ENCODE data around the gene C5orf46. TPM values are rescaled to one million over a fixed set of nuclear protein-coding genes. Genes with fewer than 3 reads are reported as not detected.

The C5orf46 gene
- total RNA-seq, 1 donor = not detected

GRCh38 chr5:147855774-147856069 lies 50.6 kb downstream of the C5orf46 start:
- Histone ChIP-seq H3K4me1 (ENCODE audit: insufficient read depth, low read length) (no peaks in the 10 kb centered on the region), H3K9me3 (ENCODE audit: low read depth, low read length) (no peaks in the 10 kb centered on the region), H3K27me3 (ENCODE audit: insufficient read depth, low read length) (no peaks in the 10 kb centered on the region), H3K4me3 (ENCODE audit: low read length) (no peak overlapping the region)

DNA sequence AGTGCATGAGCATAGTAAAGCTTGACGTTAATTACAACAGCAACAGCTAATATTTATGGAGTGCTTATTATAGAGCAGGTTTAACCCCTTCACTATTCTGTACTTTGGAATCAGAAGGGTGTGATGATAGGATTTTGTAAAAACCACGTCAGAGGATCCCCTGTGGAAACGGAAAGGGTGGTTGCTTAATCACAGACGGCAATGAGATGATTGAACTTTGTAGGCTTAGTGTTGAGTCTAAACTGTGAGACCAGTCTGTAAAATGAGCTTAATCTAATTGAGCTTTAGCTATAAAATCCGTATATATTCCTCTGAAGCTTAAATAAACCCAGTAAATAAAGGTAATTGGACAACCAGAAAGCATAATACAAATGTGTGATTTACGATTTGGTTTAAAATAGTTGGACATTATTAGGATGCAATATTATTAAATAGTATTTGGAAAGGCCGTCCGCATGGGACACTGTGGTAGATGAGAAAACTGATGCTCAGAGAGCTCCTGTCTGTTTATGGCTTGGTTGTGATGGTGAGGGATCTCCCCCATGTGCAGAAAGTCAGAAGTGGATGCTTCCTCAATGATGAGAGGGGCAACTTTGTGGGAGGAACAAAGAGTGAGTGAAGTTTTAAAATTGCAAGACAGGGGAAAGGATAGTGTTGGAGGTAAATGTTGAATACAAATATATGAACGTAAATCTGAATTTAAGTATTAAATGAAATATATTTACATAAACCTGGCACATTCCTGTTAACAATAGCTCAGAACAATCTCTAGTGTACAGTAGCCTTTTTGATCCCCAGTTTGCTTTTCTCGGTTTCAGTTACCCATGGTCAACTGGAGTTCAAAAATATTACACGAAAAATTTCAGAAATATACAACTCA lies 51.2 kb downstream of the C5orf46 start:
- Histone ChIP-seq H3K4me1 (ENCODE audit: insufficient read depth, low read length) (no peaks in the 10 kb centered on the region), H3K9me3 (ENCODE audit: low read depth, low read length) (no peaks in the 10 kb centered on the region), H3K27me3 (ENCODE audit: insufficient read depth, low read length) (no peaks in the 10 kb centered on the region), H3K4me3 (ENCODE audit: low read length) (no peak overlapping the region)

DNA sequence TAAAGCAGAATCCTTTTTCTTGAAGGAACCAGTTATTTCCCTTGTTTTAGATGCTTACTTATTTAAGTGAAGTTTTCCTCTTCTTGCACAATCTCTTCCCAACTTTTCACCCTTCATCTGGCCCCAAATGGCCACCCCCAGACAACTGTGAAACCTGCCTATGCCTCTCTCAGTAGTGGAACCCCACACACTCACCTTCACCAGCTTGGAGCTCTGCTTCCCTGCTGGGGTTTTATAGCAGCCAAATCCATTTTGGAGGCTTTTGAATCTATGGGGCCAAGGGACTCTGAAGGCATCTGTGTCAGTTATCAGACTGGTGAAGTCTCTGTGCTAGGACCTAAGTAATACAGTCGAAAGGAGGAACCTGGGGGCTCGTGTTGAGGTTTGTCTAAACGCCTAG lies 52.0 kb downstream of the C5orf46 start:
- no peaks in the 10 kb centered on the region for H3K9me3 ChIP-seq (ENCODE audit: low read depth, low read length)
- H3K27me3 ChIP-seq (ENCODE audit: insufficient read depth, low read length) = no peaks in the 10 kb centered on the region
- no peak overlapping the region for H3K4me3 ChIP-seq (ENCODE audit: low read length)
- H3K4me1 ChIP-seq (ENCODE audit: insufficient read depth, low read length) = no peaks in the 10 kb centered on the region

GRCh38 chr5:147853372-147853987 lies 52.9 kb downstream of the C5orf46 start:
- Histone ChIP-seq H3K4me1 (ENCODE audit: insufficient read depth, low read length) (no peaks in the 10 kb centered on the region), H3K9me3 (ENCODE audit: low read depth, low read length) (no peaks in the 10 kb centered on the region), H3K4me3 (ENCODE audit: low read length) (no peak overlapping the region), H3K27me3 (ENCODE audit: insufficient read depth, low read length) (no peaks in the 10 kb centered on the region)

DNA sequence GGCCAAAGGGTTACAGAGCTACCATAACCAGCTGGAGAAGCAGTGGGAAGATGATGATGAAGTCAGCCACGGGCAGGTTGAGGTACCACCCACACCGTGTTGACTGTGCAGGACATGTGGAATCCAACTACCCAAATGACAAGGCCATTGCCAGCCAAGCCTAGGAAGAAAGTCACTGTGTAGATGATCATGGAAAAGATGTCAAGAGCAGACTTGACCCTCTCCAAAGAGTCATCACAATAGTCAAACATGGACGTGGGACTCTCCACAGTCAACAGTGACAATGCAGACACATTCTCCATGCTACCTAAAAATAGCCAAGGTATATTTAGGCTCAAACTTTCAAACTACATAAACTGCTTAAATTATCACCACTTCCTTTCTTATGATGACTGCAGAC lies 54.0 kb downstream of the C5orf46 start:
- H3K27me3 ChIP-seq (ENCODE audit: insufficient read depth, low read length) = no peaks in the 10 kb centered on the region
- no peaks in the 10 kb centered on the region for H3K4me1 ChIP-seq (ENCODE audit: insufficient read depth, low read length)
- H3K9me3 ChIP-seq (ENCODE audit: low read depth, low read length) = no peaks in the 10 kb centered on the region
- H3K4me3 ChIP-seq (ENCODE audit: low read length) = no peak overlapping the region

DNA sequence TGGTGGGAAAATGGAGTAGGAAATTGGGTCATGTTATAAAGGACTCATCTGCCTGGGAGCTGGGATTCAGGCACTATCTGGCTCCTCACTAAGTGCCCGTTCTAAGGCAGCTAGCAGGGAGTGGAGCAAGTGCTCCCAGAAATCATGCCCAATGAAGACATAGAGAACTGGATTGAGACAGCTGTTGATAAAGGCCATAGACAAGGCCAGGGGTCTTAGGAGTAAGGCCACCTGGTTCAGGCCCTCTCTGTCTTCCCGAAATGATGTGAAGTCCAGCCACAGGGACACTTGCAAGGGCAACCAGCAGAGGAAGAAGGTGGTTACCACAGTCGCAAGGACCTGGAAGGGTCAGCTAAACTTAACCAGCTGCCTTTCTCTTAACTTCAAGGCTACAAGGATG lies 54.8 kb downstream of the C5orf46 start:
- no peaks in the 10 kb centered on the region for H3K9me3 ChIP-seq (ENCODE audit: low read depth, low read length)
- no peaks in the 10 kb centered on the region for H3K27me3 ChIP-seq (ENCODE audit: insufficient read depth, low read length)
- no peak overlapping the region for H3K4me3 ChIP-seq (ENCODE audit: low read length)

GRCh38 chr5:147849226-147849625 lies 57.1 kb downstream of the C5orf46 start:
- Histone ChIP-seq H3K27me3 (ENCODE audit: insufficient read depth, low read length) (no peaks in the 10 kb centered on the region), H3K9me3 (ENCODE audit: low read depth, low read length) (no peaks in the 10 kb centered on the region), H3K4me3 (ENCODE audit: low read length) (no peak overlapping the region), H3K4me1 (ENCODE audit: insufficient read depth, low read length) (no peaks in the 10 kb centered on the region)

More for the DNA sequence above, 54.8 kb downstream of the C5orf46 start:
- H3K4me1 ChIP-seq (ENCODE audit: insufficient read depth, low read length) = no peaks in the 10 kb centered on the region

- Histone ChIP-seq H3K4me1 (ENCODE audit: insufficient read depth, low read length) (no peaks in the 10 kb centered on the region), H3K9me3 (ENCODE audit: low read depth, low read length) (no peaks in the 10 kb centered on the region), H3K4me3 (ENCODE audit: low read length) (no peak overlapping the region), H3K27me3 (ENCODE audit: insufficient read depth, low read length) (no peaks in the 10 kb centered on the region)
Observed at GRCh38 chr5:147845618-147846017, 60.7 kb downstream of the C5orf46 start.

DNA sequence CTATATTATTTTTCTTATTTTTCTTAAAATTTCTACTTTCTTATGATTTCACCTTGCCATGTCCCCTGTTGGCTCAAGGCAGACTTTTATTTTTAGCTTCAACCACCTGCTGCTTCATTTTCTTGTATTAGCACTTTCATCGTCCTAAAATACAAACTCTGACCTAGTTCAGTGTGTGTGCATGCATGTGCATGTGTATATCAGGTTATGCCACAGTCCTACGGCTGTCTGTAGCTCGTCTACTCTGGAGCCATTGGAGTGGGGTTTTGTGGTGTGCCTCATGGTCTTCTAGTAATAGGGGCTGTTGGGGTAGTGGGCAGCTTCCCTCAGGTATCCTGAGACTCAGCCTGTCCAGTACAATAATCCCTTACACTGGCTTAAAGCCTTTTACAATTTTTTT lies 61.5 kb downstream of the C5orf46 start:
- Histone ChIP-seq H3K4me3 (ENCODE audit: low read length) (no peak overlapping the region), H3K27me3 (ENCODE audit: insufficient read depth, low read length) (no peaks in the 10 kb centered on the region), H3K4me1 (ENCODE audit: insufficient read depth, low read length) (no peaks in the 10 kb centered on the region), H3K9me3 (ENCODE audit: low read depth, low read length) (no peaks in the 10 kb centered on the region)

- Histone ChIP-seq H3K27me3 (ENCODE audit: insufficient read depth, low read length) (no peaks in the 10 kb centered on the region), H3K9me3 (ENCODE audit: low read depth, low read length) (no peaks in the 10 kb centered on the region), H3K4me1 (ENCODE audit: insufficient read depth, low read length) (no peaks in the 10 kb centered on the region), H3K4me3 (ENCODE audit: low read length) (no peak overlapping the region)
Observed at GRCh38 chr5:147842869-147843268, 63.5 kb downstream of the C5orf46 start.

Other genes with a start within 250 kb of the C5orf46 start
- 1.2 TPM for gene JAKMIP2, start 123.8 kb downstream of the C5orf46 start, total RNA-seq
- gene SPINK1, start 74.9 kb downstream of the C5orf46 start, total RNA-seq = 0.21 TPM
- gene SCGB3A2, start 27.8 kb downstream of the C5orf46 start, total RNA-seq = not detected
- not detected for gene SPINK5, start 157.4 kb upstream of the C5orf46 start, total RNA-seq